ENCODE results near the gene SRBD1.
"Not testable (repeated sequence)": the region's sequence is repeated elsewhere in the genome, so short reads cannot be mapped to it uniquely, and the experiment has no call there.

The SRBD1 gene

GRCh38 chr2:45426025-45426424 is 185.0 kb downstream of the SRBD1 start:
- DNase-seq (ENCODE audit: low spot score) = not testable (repeated sequence)

GRCh38 chr2:45422921-45423320 is 188.1 kb downstream of the SRBD1 start:
- no peak for DNase-seq (ENCODE audit: low spot score)

GRCh38 chr2:45418532-45418931 is 192.5 kb downstream of the SRBD1 start:
- DNase-seq (ENCODE audit: low spot score) = no peak

GRCh38 chr2:45415534-45416123 is 195.4 kb downstream of the SRBD1 start:
- DNase-seq (ENCODE audit: low spot score) = no peak

- DNase-seq (ENCODE audit: low spot score) = no peak
These were observed 198.2 kb downstream of the SRBD1 start for GRCh38 chr2:45412754-45413379.

GRCh38 chr2:45409677-45410076 is 201.4 kb downstream of the SRBD1 start:
- no peak for DNase-seq (ENCODE audit: low spot score)

- DNase-seq (ENCODE audit: low spot score) = no peak
These were observed 204.4 kb downstream of the SRBD1 start for GRCh38 chr2:45406621-45407020.

- no peak for DNase-seq (ENCODE audit: low spot score)
These were observed 206.2 kb downstream of the SRBD1 start for GRCh38 chr2:45404807-45405297.

- no peak for DNase-seq (ENCODE audit: low spot score)
These were observed 208.0 kb downstream of the SRBD1 start for GRCh38 chr2:45403036-45403435.

- no peak for DNase-seq (ENCODE audit: low spot score)
These were observed 209.6 kb downstream of the SRBD1 start for GRCh38 chr2:45401431-45401922.

- DNase-seq (ENCODE audit: low spot score) = no peak
These were observed 211.9 kb downstream of the SRBD1 start for GRCh38 chr2:45399040-45399784.

GRCh38 chr2:45397292-45397691 is 213.8 kb downstream of the SRBD1 start:
- DNase-seq (ENCODE audit: low spot score) = no peak

- no peak for DNase-seq (ENCODE audit: low spot score)
These were observed 214.4 kb downstream of the SRBD1 start for GRCh38 chr2:45396671-45397070.

GRCh38 chr2:45394842-45395241 is 216.2 kb downstream of the SRBD1 start:
- no peak for DNase-seq (ENCODE audit: low spot score)

GRCh38 chr2:45394216-45394615 is 216.9 kb downstream of the SRBD1 start:
- DNase-seq (ENCODE audit: low spot score) = no peak

GRCh38 chr2:45391866-45392265 is 219.2 kb downstream of the SRBD1 start:
- DNase-seq (ENCODE audit: low spot score) = no peak

- no peak for DNase-seq (ENCODE audit: low spot score)
These were observed 220.2 kb downstream of the SRBD1 start for GRCh38 chr2:45390861-45391260.

- no peak for DNase-seq (ENCODE audit: low spot score)
These were observed 220.6 kb downstream of the SRBD1 start for GRCh38 chr2:45390441-45390840.

GRCh38 chr2:45388541-45389100 is 222.4 kb downstream of the SRBD1 start:
- no peak for DNase-seq (ENCODE audit: low spot score)

GRCh38 chr2:45382744-45383143 is 228.3 kb downstream of the SRBD1 start:
- no peak for DNase-seq (ENCODE audit: low spot score)

GRCh38 chr2:45380131-45380836 is 230.8 kb downstream of the SRBD1 start:
- no peak for DNase-seq (ENCODE audit: low spot score)

Data from germinal center (tissue), 1 donor.